ENCODE measurements around the gene FBXL13. TPM values are rescaled to one million over a fixed set of nuclear protein-coding genes. Genes with fewer than 3 reads are reported as not detected.
"Not testable (repeated sequence)": the region's sequence is repeated elsewhere in the genome, so short reads cannot be mapped to it uniquely, and the experiment has no call there.

The FBXL13 gene
- 2.5 TPM for total RNA-seq

DNA sequence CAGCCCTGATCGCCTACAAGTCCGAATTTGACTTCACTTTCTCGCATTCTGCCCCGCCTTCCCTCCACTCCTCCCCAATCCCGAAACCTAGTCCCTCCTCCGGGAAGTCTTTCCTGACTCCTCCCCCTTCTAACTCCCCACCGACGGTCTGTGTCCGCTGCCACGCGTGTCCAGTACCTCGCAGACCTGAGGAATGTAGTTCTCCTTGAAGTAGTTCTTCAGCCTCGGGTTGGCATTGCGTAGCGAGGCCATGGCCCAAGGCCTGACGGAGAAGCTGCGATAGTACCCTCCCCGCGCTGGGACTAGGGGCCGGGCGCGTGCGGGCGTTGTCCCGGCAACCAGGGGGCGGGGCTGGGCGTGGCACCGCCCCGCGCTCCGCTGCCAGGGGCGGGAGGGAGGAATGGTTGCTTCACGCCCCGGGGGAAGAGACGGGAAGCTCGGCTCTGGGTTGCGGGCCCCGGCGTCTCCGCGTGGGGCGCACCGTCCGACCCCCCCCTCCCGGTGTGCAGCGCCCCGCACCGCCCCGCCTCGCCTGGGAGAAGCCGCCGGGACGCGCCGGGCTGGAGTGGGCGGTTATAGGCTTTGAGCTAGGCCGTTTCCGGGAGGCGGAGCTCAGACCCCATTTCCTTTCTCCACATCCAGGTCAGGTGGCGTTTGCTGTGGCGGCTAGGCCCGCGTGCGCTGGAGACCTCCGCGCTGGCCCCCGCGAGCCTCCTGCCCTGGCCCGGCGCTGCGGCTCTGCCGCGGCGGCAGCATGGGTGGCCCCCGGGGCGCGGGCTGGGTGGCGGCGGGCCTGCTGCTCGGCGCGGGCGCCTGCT, at the start of gene FBXL13, which contains the start of gene ARMC10:
TSS of gene FBXL13 (minus strand) at position 278 of the 818 bp plus-strand sequence.
TSS of gene ARMC10 (plus strand) at position 622 of the 818 bp plus-strand sequence. CDS start at position 755, 133 bp downstream.
- intact Hi-C loops (cut with DNase I), result no loop called here
- ATAC-seq, result peak; percentile 98
- DNase-seq (ENCODE audit: low spot score), result peak; percentile 93

DNA sequence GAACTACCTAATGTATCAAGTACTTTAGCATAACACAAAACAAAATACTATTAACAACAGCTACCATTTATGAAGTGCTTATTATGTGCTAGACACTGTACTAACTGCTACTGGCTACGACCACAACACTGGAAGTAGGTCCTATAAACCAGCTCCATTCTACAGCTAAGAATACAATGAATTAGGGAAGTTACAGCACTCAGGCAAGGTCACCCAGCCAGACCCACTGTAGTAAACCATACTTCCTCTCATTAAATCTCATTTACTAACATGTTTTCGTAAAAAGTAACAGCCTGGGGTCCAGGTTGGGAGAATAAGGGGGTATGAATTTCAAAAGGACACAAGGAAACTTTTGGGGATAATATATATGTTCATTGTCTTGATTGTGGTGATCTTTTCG, 48.9 kb upstream of the FBXL13 start:
- ATAC-seq (no peak), DNase-seq (ENCODE audit: low spot score) (no peak)
- intact Hi-C loops (cut with DNase I), result no loop called here

DNA sequence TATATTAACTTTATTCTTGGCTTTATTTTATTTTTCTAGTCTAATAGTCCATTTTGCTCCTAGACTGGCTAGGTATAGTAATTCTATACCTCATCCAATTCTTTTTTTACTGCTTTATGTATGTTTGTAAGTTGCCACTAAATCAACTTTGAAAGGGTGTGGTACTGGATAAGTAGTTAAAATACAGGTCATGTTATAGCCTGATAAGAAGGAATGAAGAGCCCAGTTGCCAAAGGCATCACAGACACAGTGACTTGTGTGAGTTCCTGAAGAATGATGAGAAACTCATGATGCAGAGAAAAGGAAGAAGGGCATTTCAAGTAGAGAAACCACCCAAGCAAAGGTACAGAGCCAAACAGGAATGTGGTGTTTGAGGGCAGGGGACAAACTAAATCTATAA, 47.0 kb upstream of the FBXL13 start:
- intact Hi-C loops (cut with DNase I), result no loop called here
- ATAC-seq (no peak), DNase-seq (ENCODE audit: low spot score) (no peak)

DNA sequence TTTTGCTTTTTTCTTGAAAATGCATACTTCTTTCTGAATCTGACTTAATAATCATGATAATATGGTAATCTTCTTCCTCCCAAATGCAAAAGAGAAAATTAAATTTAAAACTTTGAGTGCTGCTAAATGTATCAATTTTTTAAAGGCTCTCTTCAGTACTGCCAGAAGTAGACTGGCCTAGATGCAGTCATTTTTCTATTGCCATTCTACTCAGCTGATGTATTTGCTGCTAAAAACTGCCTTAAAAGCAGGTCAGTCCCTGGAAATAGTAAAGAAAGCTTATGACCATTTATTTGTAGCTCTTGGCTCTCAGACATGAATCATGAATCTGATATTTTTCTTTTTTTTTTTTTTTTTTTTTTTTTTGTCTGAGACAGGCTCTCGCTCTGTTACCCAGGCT, 45.8 kb upstream of the FBXL13 start:
- ATAC-seq (no peak), DNase-seq (ENCODE audit: low spot score) (no peak)
- intact Hi-C loops (cut with DNase I), result no loop called here

DNA sequence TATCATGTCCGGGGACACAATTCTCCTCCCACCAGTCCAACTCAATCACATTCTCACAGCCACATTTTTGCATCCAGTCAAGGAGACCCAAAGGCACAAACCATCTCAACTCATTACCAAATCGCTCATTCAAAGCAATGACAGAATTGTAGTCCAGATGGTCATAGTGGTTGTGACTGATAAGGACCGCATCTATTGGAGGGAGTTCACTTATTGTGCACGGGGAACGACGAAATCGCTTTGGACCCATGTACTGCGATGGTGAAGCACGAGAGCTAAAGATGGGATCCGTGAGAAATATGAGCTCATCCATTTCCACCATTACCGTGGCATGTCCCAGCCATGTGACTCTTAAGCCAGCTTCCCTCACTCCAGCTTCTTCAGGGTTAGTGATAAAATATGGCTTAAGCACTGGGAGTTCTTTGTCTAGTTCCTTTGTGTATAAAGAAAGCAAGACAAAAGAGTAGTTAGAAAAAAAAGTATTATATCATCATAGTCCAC, 45.2 kb upstream of the FBXL13 start:
- ATAC-seq (no peak), DNase-seq (ENCODE audit: low spot score) (no peak)
- intact Hi-C loops (cut with DNase I), result no loop called here

DNA sequence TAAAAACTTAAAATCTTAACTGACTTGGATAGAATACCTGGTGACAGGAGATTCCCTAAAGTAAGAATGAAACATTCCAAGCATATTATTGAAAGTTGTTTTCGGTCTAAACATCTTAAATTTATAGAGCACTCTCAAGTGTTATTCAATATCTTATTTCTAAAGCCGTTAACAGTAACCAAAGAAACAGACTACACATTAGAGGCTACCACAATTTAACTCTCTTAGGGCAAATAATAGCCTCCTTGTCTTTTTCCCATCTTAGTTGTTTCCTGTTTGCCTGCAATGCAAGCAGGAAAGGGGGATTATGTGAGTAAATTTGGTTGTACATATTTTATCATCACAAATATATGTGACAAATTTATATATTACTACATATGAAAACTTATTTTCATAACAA, 42.9 kb upstream of the FBXL13 start:
- ATAC-seq, result no peak
- DNase-seq (ENCODE audit: low spot score), result no peak
- intact Hi-C loops (cut with DNase I), result no loop called here

DNA sequence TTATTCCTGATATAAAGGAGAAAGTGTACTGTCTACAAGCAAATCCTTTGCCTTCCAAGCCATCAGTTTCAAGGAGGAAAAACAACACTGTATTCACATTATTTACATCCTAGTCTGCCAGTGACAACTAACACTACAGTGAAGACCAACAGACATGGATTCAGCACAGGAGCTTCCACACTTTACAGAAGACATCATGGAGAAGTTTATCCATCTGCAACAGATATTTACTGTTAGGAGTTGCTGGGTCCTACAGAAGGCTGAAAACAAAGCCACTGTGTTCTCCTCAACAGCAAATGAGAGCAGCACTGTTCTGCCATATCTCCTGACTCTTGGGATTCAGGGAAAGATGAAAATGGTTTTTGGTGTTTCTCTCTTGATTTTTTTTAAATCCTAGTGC, 42.4 kb upstream of the FBXL13 start:
- DNase-seq (ENCODE audit: low spot score), result no peak
- ATAC-seq, result peak; percentile 58
- intact Hi-C loops (cut with DNase I), result no loop called here

DNA sequence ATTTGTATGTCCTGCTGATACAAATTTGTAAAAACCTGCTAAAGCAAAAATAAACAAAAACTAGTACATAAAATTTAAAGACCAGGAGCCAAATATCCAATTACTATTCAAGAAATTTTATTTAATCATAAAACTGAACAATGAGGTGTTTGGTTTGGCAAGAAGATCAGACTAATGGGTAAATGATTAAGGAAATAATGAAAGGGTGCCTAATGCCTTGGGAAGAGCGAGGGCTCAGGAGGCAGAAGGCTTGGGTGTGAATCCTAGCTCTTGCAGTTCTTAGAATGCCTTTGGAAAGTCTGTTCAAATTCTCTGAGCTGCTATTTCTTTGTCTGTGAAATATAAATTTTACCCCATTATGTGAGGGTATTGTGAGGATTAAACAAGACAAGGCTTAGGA, 41.9 kb upstream of the FBXL13 start:
- intact Hi-C loops (cut with DNase I), result no loop called here
- DNase-seq (ENCODE audit: low spot score) (no peak), ATAC-seq (no peak)

DNA sequence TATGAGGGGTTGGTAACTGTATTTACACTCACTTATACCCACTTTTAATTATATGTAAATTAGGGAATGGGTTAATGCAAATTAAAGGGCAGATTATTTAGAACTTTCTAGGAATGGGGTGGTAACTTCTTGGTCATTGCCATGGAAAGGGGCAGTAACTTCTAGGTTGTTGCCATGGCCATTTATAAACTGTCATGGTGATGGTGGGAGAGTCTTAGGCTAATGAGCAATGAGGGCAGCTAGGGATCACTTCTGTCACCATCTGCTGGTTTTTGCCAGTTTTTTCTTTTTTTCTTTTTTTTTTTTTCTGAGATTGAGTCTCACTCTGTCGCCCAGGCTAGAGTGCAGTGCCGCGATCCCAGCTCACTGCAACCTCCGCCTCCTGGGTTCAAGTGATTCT, 41.2 kb upstream of the FBXL13 start:
- intact Hi-C loops (cut with DNase I), result no loop called here
- ATAC-seq (no peak), DNase-seq (ENCODE audit: low spot score) (no peak)

DNA sequence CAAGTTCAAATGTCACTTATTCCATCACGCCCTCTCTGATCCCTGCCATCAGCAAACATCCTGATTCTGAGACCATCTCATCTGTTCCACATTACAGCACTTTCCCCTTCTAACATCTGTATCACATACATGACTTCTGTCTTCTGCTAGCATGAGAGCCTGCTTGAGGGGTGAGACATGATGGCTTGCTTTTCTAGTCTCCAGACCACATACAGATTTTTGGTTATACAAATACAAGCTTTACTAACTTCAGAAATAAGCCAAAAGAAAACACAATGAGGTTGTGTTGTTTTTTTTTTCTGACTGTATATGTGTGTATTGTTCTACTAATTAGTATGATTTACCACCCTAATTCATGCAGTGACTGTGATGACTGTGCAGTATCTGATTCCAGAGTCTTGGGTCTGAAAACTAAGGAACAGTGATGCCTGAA, 40.0 kb upstream of the FBXL13 start:
- intact Hi-C loops (cut with DNase I), result no loop called here
- DNase-seq (ENCODE audit: low spot score), result no peak
- no peak for ATAC-seq

DNA sequence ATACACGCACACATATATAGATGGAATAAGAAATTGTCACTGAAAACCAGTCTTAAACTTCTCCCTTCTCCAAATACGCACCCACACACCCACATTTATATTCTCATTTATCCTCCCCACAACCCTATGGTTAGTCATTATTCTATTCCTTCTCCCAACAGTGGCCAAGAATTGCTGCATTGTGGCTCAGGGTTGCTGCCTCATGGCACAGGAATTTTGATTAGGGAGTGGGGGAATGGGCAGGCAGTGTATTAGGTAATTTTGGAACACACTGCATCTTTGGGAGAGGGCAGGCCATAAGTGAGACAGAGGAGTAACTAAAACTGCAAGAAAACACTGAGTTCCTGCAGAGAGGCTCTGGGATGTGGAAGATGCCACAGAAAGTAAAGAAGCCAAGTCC, 38.6 kb upstream of the FBXL13 start:
- ATAC-seq (no peak), DNase-seq (ENCODE audit: low spot score) (no peak)
- intact Hi-C loops (cut with DNase I), result no loop called here

DNA sequence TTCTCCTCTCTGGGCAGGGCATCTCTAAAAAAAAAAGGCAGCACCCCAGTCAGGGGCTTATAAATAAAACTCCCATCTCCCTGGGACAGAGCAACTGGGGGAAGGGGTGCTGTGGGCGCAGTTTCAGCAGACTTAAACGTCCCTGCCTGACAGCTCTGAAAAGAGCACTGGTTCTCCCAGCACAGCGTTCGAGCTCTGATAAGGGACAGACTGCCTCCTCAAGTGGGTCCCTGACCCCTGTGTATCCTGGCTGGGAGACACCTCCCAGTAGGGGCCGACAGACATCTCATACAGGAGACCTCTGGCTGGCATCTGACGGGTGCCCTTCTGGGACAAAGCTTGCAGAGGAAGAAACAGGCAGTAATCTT, 32.1 kb upstream of the FBXL13 start:
- ATAC-seq; intact Hi-C loops (cut with DNase I); DNase-seq (ENCODE audit: low spot score): not testable (repeated sequence)

DNA sequence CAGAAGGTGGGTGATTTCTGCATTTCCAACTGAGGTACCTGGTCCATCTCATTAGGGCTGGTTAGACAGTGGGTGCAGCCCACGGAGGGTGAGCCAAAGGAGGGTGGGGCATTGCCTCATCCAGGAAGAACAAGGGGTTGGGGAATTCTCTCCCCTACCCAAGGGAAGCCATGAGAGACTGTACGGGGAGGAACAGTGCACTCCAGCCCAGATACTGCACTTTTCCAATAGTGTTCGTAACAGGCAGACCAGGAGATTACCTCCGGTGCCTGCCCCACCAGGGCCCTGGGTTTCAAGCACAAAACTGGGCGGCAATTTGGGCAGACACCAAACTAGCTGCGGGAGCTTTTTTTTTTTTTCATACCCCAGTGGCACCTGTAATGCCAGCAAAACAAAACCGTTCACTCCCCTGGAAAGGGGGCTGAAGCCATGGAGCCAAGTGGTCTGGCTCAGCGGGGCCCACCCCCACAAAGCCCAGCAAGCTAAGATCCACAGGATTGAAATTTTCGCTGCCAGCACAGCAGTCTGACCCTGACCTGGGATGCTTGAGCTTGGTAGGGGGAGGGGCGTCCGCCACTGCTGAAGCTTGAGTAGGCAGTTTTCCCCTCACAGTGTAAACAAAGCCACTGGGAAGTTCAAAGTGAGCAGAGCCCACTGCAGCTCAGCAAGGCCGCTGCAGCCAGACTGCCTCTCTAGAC, 31.6 kb upstream of the FBXL13 start:
- intact Hi-C loops (cut with DNase I), result no loop called here
- ATAC-seq (no peak), DNase-seq (ENCODE audit: low spot score) (no peak)

DNA sequence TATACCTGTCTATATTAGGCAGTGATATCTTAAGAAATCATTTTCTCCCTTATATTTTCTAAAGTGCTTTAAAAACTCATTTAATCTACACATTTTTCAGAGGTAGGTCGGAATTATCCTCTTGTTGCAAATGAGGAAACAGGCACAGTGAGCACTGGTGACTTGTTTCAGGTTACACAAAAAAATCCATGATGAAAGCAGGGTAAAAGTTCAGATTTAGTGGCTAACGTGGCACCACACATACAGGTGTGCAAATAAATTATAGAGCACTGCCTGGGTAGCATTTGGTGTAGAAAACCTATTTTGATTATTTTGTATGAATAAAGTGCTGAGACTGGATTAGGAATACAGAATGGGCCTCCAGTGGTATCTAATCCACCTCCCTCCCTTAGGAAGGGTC, 26.9 kb upstream of the FBXL13 start:
- intact Hi-C loops (cut with DNase I), result no loop called here
- ATAC-seq (no peak), DNase-seq (ENCODE audit: low spot score) (no peak)

DNA sequence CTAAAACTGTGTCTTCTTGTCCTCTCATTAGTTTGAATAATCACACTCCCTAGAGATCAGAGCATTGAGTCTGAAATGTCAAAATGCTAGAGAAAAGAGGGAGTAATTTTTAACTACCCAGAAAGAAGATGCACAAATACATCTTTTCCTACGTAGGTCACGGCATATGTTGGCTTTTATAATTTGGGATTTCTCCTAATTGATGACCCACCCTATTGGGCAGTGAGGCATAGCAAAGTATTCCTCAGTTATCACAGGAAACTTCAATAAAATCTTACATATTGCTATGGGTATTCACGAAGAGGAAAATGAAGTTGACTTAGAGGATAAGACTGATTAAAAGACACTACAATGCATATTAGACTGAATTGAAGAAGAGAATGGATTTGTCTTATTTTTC, 25.8 kb upstream of the FBXL13 start:
- intact Hi-C loops (cut with DNase I), result no loop called here
- no peak for ATAC-seq
- DNase-seq (ENCODE audit: low spot score), result no peak

DNA sequence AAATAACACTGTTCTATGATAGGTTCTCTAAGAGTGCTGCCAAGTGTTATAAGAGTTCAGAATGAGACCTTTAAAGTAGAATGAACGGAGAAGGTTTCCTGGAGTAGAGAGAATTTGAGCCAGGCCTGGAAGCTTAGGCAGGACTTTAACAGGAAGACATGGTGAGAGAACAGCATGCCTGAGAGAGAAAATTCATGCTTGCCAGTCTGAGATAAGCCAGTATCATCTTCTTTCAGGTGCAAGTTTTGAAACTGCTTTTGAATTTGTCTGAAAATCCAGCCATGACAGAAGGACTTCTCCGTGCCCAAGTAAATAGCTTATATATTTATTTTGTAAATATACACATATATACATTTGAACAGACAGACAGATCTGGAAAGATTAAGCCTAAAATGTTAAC, 22.4 kb upstream of the FBXL13 start:
- DNase-seq (ENCODE audit: low spot score) (no peak), ATAC-seq (no peak)
- intact Hi-C loops (cut with DNase I), result no loop called here

DNA sequence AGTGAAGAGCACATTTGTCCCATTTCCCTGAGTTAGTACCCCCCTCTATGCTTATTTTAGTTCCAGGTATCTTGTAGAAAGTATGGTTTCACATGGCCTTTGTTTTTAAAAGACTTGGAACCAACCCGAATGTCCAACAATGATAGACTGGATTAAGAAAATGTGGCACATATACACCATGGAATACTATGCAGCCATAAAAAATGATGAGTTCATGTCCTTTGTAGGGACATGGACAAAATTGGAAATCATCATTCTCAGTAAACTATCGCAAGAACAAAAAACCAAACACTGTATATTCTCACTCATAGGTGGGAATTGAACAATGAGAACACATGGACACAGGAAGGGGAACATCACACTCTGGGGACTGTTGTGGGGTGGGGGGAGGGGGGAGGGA, 21.0 kb upstream of the FBXL13 start:
- intact Hi-C loops (cut with DNase I); ATAC-seq; DNase-seq (ENCODE audit: low spot score): not testable (repeated sequence)

DNA sequence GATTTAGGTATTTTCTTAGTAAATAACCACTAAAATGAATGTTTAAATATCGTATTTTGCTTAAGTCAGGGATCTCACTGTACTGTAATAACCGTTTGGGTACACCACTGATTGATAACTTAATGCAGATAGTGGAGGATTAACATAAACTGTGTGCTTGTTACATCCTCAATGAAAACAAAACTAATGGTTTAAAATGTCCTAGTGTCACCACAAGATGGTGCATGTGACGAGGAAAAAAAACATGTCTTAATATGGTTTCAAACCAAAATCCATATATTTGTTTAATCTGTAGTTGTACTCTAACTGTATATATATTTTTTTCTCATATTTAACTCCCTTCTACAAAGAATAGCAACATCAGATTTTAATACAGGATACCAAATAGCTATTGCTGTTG, 19.5 kb upstream of the FBXL13 start:
- DNase-seq (ENCODE audit: low spot score) (no peak), ATAC-seq (no peak)
- intact Hi-C loops (cut with DNase I), result no loop called here

DNA sequence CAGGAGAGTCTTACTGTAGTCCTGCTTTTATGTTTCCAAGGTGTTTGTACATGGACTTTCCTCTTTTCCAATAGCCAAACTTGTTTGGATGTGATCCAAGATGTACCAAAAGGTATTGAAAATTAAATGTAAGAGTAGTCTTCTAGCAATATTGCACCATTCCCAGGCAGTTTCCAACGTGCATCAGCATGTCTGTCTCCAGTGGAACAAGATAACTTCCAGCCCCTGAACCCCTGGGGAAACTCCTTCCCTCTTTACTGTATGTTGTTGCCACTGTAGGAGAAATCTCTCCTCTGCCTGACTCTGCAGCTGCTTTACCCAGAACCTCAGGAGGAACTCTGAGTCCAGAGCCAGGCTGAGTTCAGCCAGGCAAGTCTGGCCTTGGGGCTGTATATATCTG, 18.8 kb upstream of the FBXL13 start:
- ATAC-seq, result no peak
- DNase-seq (ENCODE audit: low spot score), result no peak
- intact Hi-C loops (cut with DNase I), result no loop called here

DNA sequence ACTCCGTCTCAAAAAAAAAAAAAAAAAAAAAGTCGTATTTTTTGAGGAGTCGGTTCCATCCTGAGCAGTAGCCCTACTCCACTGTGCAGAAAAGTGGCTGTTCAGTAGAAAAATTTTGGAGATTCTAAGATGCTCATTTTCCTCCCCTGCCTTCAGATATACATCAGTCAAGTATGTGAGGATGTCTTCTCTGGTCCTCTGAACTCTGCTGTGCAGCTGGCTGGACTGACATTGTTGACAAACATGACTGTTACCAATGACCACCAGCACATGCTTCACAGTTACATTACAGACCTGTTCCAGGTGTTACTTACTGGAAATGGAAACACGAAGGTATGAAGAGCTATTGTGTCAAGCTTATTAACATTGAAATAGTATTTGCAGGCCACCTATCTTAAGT, 17.7 kb upstream of the FBXL13 start:
- DNase-seq (ENCODE audit: low spot score); intact Hi-C loops (cut with DNase I); ATAC-seq: not testable (repeated sequence)
